Neural cell (in vitro differentiated cells): ENCODE data around the gene VPS39. TPM values are rescaled to one million over a fixed set of nuclear protein-coding genes. Genes with fewer than 3 reads are reported as not detected.

Source experiments
- H2AFZ ChIP-seq: fragments of 200-600, 300-800 bp; sonication (generic), shearing (Covaris generic); 2 replicates; pipeline ENCODE4 v1.6.0; 2014; ENCODE audit warnings: low read depth, mild to moderate bottlenecking, antibody characterized with exemption, low read length, moderate library complexity
- H3F3A ChIP-seq: fragments of 200-600 bp; shearing (Covaris generic); 2 replicates; pipeline ENCODE4 v1.6.1; 2016; ENCODE audit warnings: mild to moderate bottlenecking, moderate library complexity, mixed read lengths, antibody characterized with exemption, low read length; ENCODE audit not compliant: insufficient read depth, poor library complexity, severe bottlenecking
- H3K27ac ChIP-seq: fragments of 200-600, 300-800 bp; sonication (generic), shearing (Covaris generic); 2 replicates; pipeline ENCODE4 v1.5.1; 2014; ENCODE audit warnings: mild to moderate bottlenecking, low read length, moderate library complexity
- H3K27me3 ChIP-seq: fragments of 300-800, 200-600 bp; sonication (generic), shearing (Covaris generic); 2 replicates; pipeline ENCODE4 v1.6.0; 2014; ENCODE audit warnings: mild to moderate bottlenecking, low read depth, low read length, moderate library complexity; ENCODE audit not compliant: insufficient read depth
- H3K36me3 ChIP-seq: fragments of 300-800, 200-600 bp; sonication (generic), shearing (Covaris generic); 2 replicates; pipeline ENCODE4 v1.5.1; 2014; ENCODE audit warnings: mild to moderate bottlenecking, antibody characterized with exemption, low read length, moderate library complexity; ENCODE audit not compliant: insufficient read depth
- H3K4me2 ChIP-seq: fragments of 300-800, 200-600 bp; sonication (generic), shearing (Covaris generic); 2 replicates; pipeline ENCODE4 v1.6.0; 2014; ENCODE audit warnings: mild to moderate bottlenecking, low read length
- H3K4me3 ChIP-seq: fragments of 300-800, 200-600 bp; sonication (generic), shearing (Covaris generic); 2 replicates; pipeline ENCODE4 v1.5.1; 2014; ENCODE audit warnings: mild to moderate bottlenecking, low read length, moderate library complexity
- H3K79me2 ChIP-seq: fragments of 200-600 bp; shearing (Covaris generic); replicated peaks from 2 replicates; pipeline ENCODE4 v1.6.0; 2014; ENCODE audit warnings: mild to moderate bottlenecking, low read length, moderate library complexity; ENCODE audit not compliant: insufficient read depth
- H3K9ac ChIP-seq: fragments of 300-800, 200-600 bp; sonication (generic), shearing (Covaris generic); 2 replicates; pipeline ENCODE4 v1.6.1; 2016; ENCODE audit warnings: mild to moderate bottlenecking, low read length, mixed read lengths
- H3K9me2 ChIP-seq: fragments of 200-600 bp; shearing (Covaris generic); 2 replicates; pipeline ENCODE4 v1.6.1; 2016; ENCODE audit warnings: mild to moderate bottlenecking, low read length, mixed read lengths; ENCODE audit not compliant: insufficient read depth
- H3K9me3 ChIP-seq: fragments of 200-600, 300-800 bp; sonication (generic), shearing (Covaris generic); 2 replicates; pipeline ENCODE4 v1.6.1; 2016; ENCODE audit warnings: mild to moderate bottlenecking, mixed run types, low read length, moderate library complexity, mixed read lengths
- H4K20me1 ChIP-seq: fragments of 200-600 bp; shearing (Covaris generic); 2 replicates; pipeline ENCODE4 v1.6.1; 2016; ENCODE audit warnings: mild to moderate bottlenecking, mixed run types; ENCODE audit not compliant: insufficient read depth
- CTCF ChIP-seq: fragments of 450-650 bp; IDR thresholded peaks from 2 replicates; pipeline ENCODE4 v1.5.1; 2014; ENCODE audit warnings: antibody characterized with exemption, mild to moderate bottlenecking, moderate library complexity; ENCODE audit not compliant: poor library complexity, severe bottlenecking
- EP300 ChIP-seq: fragments of 450-650 bp; conservative IDR thresholded peaks from 2 replicates; pipeline ENCODE4 v1.6.1; 2014; ENCODE audit warnings: antibody characterized with exemption, mild to moderate bottlenecking, moderate library complexity; ENCODE audit not compliant: poor library complexity, severe bottlenecking
- EZH2 ChIP-seq: fragments of 200-600, 300-800 bp; shearing (Covaris generic), sonication (generic); IDR thresholded peaks from 2 replicates; pipeline ENCODE4 v1.6.1; 2014; ENCODE audit warnings: antibody characterized with exemption, low read length, borderline replicate concordance, mild to moderate bottlenecking; ENCODE audit not compliant: insufficient read depth, poor library complexity, severe bottlenecking
- MXI1 ChIP-seq: fragments of 450-650 bp; conservative IDR thresholded peaks from 2 replicates; pipeline ENCODE4 v1.6.1; 2014; ENCODE audit warnings: antibody characterized with exemption, mild to moderate bottlenecking; ENCODE audit not compliant: poor library complexity, severe bottlenecking
- POLR2AphosphoS5 ChIP-seq: IDR thresholded peaks from 2 replicates; pipeline ENCODE4 v1.6.1; 2012
- RAD21 ChIP-seq: fragments of 450-650 bp; conservative IDR thresholded peaks from 2 replicates; pipeline ENCODE4 v1.6.1; 2014; ENCODE audit warnings: antibody characterized with exemption, mild to moderate bottlenecking, moderate library complexity
- SMC3 ChIP-seq: fragments of 450-650 bp; conservative IDR thresholded peaks from 2 replicates; pipeline ENCODE4 v1.6.1; 2014; ENCODE audit warnings: antibody characterized with exemption, mild to moderate bottlenecking, moderate library complexity; ENCODE audit not compliant: poor library complexity
- TAF1 ChIP-seq: IDR thresholded peaks from 2 replicates; pipeline ENCODE4 v1.6.1; 2012; ENCODE audit warnings: low read depth
- polyA plus RNA-seq: library from polyadenylated mRNA; depleted of rRNA; stranded (reverse); fragments of >200 nt; gene quantifications from 2 replicates; pipeline ENCODE4 v1.2.3, GENCODE V29; 2014
- TF ChIP-seq, protein P1 (sequence below): IDR thresholded peaks from 2 replicates; pipeline ENCODE4 v1.6.1; 2012; ENCODE audit warnings: borderline replicate concordance

VPS39 gene
- polyA plus RNA-seq, 1 donor from 2014 or later = 59.9 TPM

- no peak overlapping the region for H3K4me2 ChIP-seq
- no peak overlapping the region for H3K9ac ChIP-seq
- no peaks in the 10 kb centered on the region for H3K27me3 ChIP-seq
- no peaks in the 10 kb centered on the region for H3K9me3 ChIP-seq
- H3K4me3 ChIP-seq = no peak overlapping the region
- TF ChIP-seq RAD21 (no peak), TAF1 (no peak), MXI1 (no peak), SMC3 (no peak), EZH2 (no peak), POLR2AphosphoS5 (no peak), EP300 (no peak), CTCF (no peak)
- TF ChIP-seq, protein P1, sequence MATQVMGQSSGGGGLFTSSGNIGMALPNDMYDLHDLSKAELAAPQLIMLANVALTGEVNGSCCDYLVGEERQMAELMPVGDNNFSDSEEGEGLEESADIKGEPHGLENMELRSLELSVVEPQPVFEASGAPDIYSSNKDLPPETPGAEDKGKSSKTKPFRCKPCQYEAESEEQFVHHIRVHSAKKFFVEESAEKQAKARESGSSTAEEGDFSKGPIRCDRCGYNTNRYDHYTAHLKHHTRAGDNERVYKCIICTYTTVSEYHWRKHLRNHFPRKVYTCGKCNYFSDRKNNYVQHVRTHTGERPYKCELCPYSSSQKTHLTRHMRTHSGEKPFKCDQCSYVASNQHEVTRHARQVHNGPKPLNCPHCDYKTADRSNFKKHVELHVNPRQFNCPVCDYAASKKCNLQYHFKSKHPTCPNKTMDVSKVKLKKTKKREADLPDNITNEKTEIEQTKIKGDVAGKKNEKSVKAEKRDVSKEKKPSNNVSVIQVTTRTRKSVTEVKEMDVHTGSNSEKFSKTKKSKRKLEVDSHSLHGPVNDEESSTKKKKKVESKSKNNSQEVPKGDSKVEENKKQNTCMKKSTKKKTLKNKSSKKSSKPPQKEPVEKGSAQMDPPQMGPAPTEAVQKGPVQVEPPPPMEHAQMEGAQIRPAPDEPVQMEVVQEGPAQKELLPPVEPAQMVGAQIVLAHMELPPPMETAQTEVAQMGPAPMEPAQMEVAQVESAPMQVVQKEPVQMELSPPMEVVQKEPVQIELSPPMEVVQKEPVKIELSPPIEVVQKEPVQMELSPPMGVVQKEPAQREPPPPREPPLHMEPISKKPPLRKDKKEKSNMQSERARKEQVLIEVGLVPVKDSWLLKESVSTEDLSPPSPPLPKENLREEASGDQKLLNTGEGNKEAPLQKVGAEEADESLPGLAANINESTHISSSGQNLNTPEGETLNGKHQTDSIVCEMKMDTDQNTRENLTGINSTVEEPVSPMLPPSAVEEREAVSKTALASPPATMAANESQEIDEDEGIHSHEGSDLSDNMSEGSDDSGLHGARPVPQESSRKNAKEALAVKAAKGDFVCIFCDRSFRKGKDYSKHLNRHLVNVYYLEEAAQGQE = no peak
- H3F3A ChIP-seq = no peaks in the 10 kb centered on the region
- H3K9me2 ChIP-seq = no peaks in the 10 kb centered on the region
- H3K27ac ChIP-seq = no peak overlapping the region
- H4K20me1 ChIP-seq = no peaks in the 10 kb centered on the region
- H2AFZ ChIP-seq = no peak overlapping the region
- no peaks in the 10 kb centered on the region for H3K79me2 ChIP-seq
- peaks cover 15% of the 10 kb centered on the region for H3K36me3 ChIP-seq
These were observed 32.7 kb upstream of the VPS39 start for GRCh38 chr15:42240823-42241222.

DNA sequence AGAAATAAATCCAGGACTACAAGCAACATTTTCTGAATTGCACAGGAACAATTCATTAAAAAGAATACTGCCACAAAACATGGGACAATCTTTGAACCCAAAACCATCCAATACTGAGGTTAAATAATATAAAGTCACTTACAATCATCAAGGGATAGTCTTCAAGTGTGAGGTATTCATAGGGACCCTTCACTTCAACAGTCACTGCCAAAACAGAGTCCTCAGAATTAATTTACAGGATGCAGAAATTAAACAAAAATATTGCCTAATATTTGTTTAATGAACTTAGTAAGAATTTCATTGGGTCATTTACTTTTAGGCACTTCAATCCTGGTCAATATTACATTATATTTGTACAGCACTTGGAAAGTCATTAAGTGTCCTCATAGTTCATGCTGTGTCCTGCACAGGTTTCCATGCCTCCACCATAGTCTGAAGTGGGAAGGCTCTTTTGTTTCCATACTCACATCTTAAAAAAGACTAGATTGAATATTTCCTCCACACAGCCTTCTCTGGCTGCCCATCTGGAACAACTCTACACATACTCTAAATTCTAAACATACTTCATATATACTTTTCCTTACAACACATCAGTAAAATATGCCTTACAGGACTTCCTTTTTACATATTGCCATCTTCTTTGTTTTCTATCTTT, 31.6 kb upstream of the VPS39 start:
- no peaks in the 10 kb centered on the region for H4K20me1 ChIP-seq
- no peaks in the 10 kb centered on the region for H3K27me3 ChIP-seq
- H3K27ac ChIP-seq = no peak overlapping the region
- no peak overlapping the region for H3K9ac ChIP-seq
- H3K4me3 ChIP-seq = no peak overlapping the region
- H3K9me2 ChIP-seq = no peaks in the 10 kb centered on the region
- H2AFZ ChIP-seq = no peak overlapping the region
- H3K9me3 ChIP-seq = no peaks in the 10 kb centered on the region
- H3K4me2 ChIP-seq = no peak overlapping the region
- no peak for TF ChIP-seq EZH2
- TF ChIP-seq POLR2AphosphoS5 = no peak
- TF ChIP-seq SMC3 = no peak
- TF ChIP-seq, protein P1 = no peak
- no peak for TF ChIP-seq MXI1
- H3K79me2 ChIP-seq = no peaks in the 10 kb centered on the region
- no peaks in the 10 kb centered on the region for H3F3A ChIP-seq
- H3K36me3 ChIP-seq = peaks cover 15% of the 10 kb centered on the region
